Kidney tubule cell (primary cell): ENCODE measurements around the gene WDR83.
A peak's percentile ranks its signal among the peaks of the same experiment; 100 is the strongest.
"Not testable (repeated sequence)": the region's sequence is repeated elsewhere in the genome, so short reads cannot be mapped to it uniquely, and the experiment has no call there.

Experiments used
- DNase-seq: peaks from one replicate; pipeline ENCODE4 v3.0.0-alpha.2; 2018; ENCODE audit warnings: low spot score

Gene WDR83

GRCh38 chr19:12666265-12667048 lies at the start of gene WDR83, which contains the start of gene MAN2B1:
WDR83 (plus strand) TSS chr19:12666807; CDS start chr19:12669791, 2,984 bp downstream.
MAN2B1 (minus strand) TSS chr19:12666742; CDS start chr19:12666701, 41 bp downstream.
- peak; percentile 69 for DNase-seq

GRCh38 chr19:12617646-12618045 lies 49.0 kb upstream of the WDR83 start:
- DNase-seq, result peak; percentile 57

GRCh38 chr19:12621253-12622024 lies 45.2 kb upstream of the WDR83 start:
- not testable (repeated sequence) for DNase-seq

GRCh38 chr19:12623361-12624031 lies 43.1 kb upstream of the WDR83 start:
- no peak for DNase-seq

GRCh38 chr19:12626958-12627357 lies 39.6 kb upstream of the WDR83 start:
- no peak for DNase-seq

GRCh38 chr19:12628040-12629022 lies 38.3 kb upstream of the WDR83 start:
- DNase-seq, result no peak

- no peak for DNase-seq
Measured at GRCh38 chr19:12629215-12629614, 37.4 kb upstream of the WDR83 start.

- DNase-seq, result no peak
Measured at GRCh38 chr19:12636631-12637030, 30.0 kb upstream of the WDR83 start.

- DNase-seq, result no peak
Measured at GRCh38 chr19:12638611-12639182, 27.9 kb upstream of the WDR83 start.

- peak; percentile 89 for DNase-seq
Measured at GRCh38 chr19:12639901-12640613, 26.6 kb upstream of the WDR83 start.

- DNase-seq, result no peak
Measured at GRCh38 chr19:12641456-12641855, 25.2 kb upstream of the WDR83 start.

GRCh38 chr19:12642506-12642905 lies 24.1 kb upstream of the WDR83 start:
- no peak for DNase-seq

- DNase-seq, result not testable (repeated sequence)
Measured at GRCh38 chr19:12643716-12644115, 22.9 kb upstream of the WDR83 start.

- DNase-seq, result no peak
Measured at GRCh38 chr19:12646551-12646950, 20.1 kb upstream of the WDR83 start.

GRCh38 chr19:12647047-12647446 lies 19.6 kb upstream of the WDR83 start:
- DNase-seq, result no peak

GRCh38 chr19:12647490-12648071 lies 19.0 kb upstream of the WDR83 start:
- DNase-seq, result peak; percentile 35

- no peak for DNase-seq
Measured at GRCh38 chr19:12648088-12648487, 18.5 kb upstream of the WDR83 start.

GRCh38 chr19:12649941-12650340 lies 16.7 kb upstream of the WDR83 start:
- no peak for DNase-seq

GRCh38 chr19:12652219-12652618 lies 14.4 kb upstream of the WDR83 start:
- DNase-seq, result no peak

- DNase-seq, result no peak
Measured at GRCh38 chr19:12655546-12655945, 11.1 kb upstream of the WDR83 start.
